Measurements from ENCODE around the gene ZNF662.

DNA sequence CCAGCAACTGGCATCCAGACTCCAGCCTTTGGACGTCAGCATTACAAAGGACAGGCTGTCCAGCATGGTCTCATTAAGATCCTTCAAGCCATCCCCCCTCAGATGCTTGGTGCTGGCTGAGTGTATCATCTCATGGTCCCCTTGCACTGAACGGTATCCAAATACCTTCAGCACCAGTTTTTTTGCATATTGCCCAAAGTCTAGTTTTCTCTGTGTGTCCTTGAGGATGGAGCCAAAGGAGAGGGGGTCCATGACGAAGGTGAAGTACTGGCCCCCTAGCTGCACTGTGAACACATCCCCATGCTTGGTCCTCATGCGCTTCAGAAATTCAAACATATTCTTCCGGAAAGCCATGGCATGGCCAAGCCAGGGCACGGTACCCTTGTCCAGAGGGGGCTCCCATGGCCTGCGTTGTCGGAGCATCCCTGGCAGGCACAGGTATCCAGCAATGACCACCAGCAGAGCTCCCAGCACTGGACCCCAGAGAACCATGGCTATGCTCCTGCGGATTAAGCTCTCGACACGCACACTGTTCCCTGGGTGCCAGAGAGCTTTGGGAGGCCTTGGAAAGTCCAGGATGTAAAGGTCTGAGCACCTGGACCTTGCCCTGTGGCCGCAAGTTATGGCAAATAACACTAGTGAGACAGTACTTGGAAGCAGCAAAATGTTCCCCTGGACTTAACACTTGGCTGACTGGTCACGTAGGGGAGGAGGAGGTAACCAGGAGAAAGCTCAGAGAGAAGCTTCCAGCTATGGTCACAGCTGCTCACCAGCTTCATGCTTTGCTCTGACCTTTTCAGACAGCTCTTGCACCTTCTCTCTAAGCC lies 30.4 kb upstream of the ZNF662 start, which contains the start of gene CYP8B1:
- TF ChIP-seq TEAD4 (IDR thresholded peaks at IDR 0.05; ENCODE audit: low read depth, low read length) (no peak), RAD21 (IDR thresholded peaks at IDR 0.05 in 1 of 2, conservative IDR thresholded peaks at IDR 0.05 in 1 of 2; ENCODE audit: low read depth in 2 of 2, low read length in 2 of 2) (no peak), POLR2A (IDR thresholded peaks at IDR 0.05; ENCODE audit: control extremely low read depth in 1 of 2, low read depth in 2 of 2, low read length in 2 of 2) (no peak), SIN3A (conservative IDR thresholded peaks at IDR 0.05 in 1 of 2, IDR thresholded peaks at IDR 0.05 in 1 of 2; ENCODE audit: low read depth in 1 of 2, low read length in 2 of 2) (no peak), CTCF (IDR thresholded peaks at IDR 0.05; ENCODE audit: control extremely low read depth in 1 of 3, insufficient read depth in 1 of 3, low read depth in 1 of 3, low read length in 3 of 3) (no peak), HDAC6 (IDR thresholded peaks at IDR 0.05; ENCODE audit: low read depth, low read length) (no peak), CHD2 (IDR thresholded peaks at IDR 0.05; ENCODE audit: low read length) (no peak), TAF1 (IDR thresholded peaks at IDR 0.05; ENCODE audit: low read depth, low read length) (no peak), SP2 (IDR thresholded peaks at IDR 0.05; ENCODE audit: low read length) (no peak), KDM5A (IDR thresholded peaks at IDR 0.05; ENCODE audit: low read length) (no peak), SP1 (IDR thresholded peaks at IDR 0.05; ENCODE audit: low read depth, low read length) (no peak)
- TF ChIP-seq, protein P1, sequence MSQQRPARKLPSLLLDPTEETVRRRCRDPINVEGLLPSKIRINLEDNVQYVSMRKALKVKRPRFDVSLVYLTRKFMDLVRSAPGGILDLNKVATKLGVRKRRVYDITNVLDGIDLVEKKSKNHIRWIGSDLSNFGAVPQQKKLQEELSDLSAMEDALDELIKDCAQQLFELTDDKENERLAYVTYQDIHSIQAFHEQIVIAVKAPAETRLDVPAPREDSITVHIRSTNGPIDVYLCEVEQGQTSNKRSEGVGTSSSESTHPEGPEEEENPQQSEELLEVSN (IDR thresholded peaks at IDR 0.05): no peak
